Measurements from ENCODE around the gene WDR27.

DNA sequence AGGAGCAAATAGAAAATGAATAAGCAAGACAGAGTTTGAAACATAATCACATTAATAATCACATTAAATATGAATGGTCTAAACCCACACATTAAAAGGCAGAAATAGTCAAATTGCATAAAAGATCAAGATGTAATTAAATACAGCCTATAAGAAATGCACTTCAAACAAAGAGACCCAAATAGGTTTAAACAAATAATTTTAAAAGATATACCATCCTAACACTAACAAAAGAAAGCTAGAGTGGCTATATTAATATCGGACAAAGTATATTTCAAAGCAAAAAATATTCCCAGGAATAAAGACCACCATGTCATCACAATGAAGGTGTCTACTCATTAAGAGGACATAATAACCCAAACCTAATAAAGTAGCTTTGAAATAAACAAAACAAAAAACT lies 140.2 kb downstream of the WDR27 start:
- TF ChIP-seq CTCF (IDR thresholded peaks at IDR 0.05) = no peak
- TF ChIP-seq POLR2A (IDR thresholded peaks at IDR 0.05) = no peak

Data from breast epithelium (tissue), 3 donors.